ENCODE data around the gene CFAP61. TPM values are rescaled to one million over a fixed set of nuclear protein-coding genes. Genes with fewer than 3 reads are reported as not detected.

The CFAP61 gene
- total and polyA plus RNA-seq, 9 of the 15 experiments (the other 6 are each of a cell fraction or from before 2014, with no cell fraction given), result 0.11 TPM; not detected in 8

- in situ Hi-C loops (cut with MboI) (no loop called here), intact Hi-C loops (cut with micrococcal nuclease) (loop anchor here (10.0 kb wide), 1 partner anchor 562 kb away; no protein-coding TSS in a partner anchor)
- ChIA-PET CTCF (ENCODE audit: low intra/inter-chr PET ratio) (no interaction called here), POLR2A (no interaction called here)
- H3K9me1 ChIP-seq (ENCODE audit: control insufficient read depth, insufficient read depth, low read length), result no peaks in the 10 kb centered on the region
- peaks cover 0 to 9% of the 10 kb centered on the region in 2 experiments; a peak in 2 of 5 replicates for H3K4me1 ChIP-seq (replicated peaks in 1 of 2; ENCODE audit: control insufficient read depth in 2 of 2, insufficient read depth in 2 of 2, low read length in 2 of 2)
- no peaks in the 10 kb centered on the region for H3K36me3 ChIP-seq (ENCODE audit: control insufficient read depth, insufficient read depth, low read length)
- TF ChIP-seq CBX2 (IDR thresholded peaks at IDR 0.05; ENCODE audit: insufficient read depth, low read length, poor library complexity, severe bottlenecking), result peak; percentile 23
- no peak for TF ChIP-seq POLR2B (IDR thresholded peaks at IDR 0.05; ENCODE audit: low read depth, partially characterized antibody)
- no peak overlapping the region for H3K9ac ChIP-seq (ENCODE audit: insufficient read depth in 1 of 2, low read depth in 2 of 2, low read length in 2 of 2)
- no peak overlapping the region for H3K27ac ChIP-seq (ENCODE audit: extremely low read depth, low read depth, low read length)
- no peak for FAIRE-seq
- no peak overlapping the region for H3K4me2 ChIP-seq (ENCODE audit: insufficient read depth, low read length)
- H3K79me2 ChIP-seq (ENCODE audit: control insufficient read depth, insufficient read depth, low read length), result peaks cover 5% of the 10 kb centered on the region
- H4K20me1 ChIP-seq (replicated peaks; ENCODE audit: control insufficient read depth, insufficient read depth, low read length), result no peaks in the 10 kb centered on the region
- no peak for ATAC-seq
- 0% methylated on average over 1 of the region's 2 CpGs for WGBS (ENCODE audit: insufficient coverage, low coverage, missing lambda C conversion rate)
- H3K4me3 ChIP-seq, result no peak overlapping the region
- no peak for DNase-seq (ENCODE audit: extremely low read depth in 1 of 4, low spot score in 3 of 4)
- no peaks in the 10 kb centered on the region for H3K9me3 ChIP-seq (replicated peaks; ENCODE audit: control insufficient read depth, insufficient read depth, low read depth, low read length)
- peaks cover 9 to 11% of the 10 kb centered on the region in 2 experiments; a peak in 3 of 5 replicates for H3K27me3 ChIP-seq (ENCODE audit: control insufficient read depth in 2 of 2, insufficient read depth in 2 of 2, low read length in 2 of 2)
- no peak overlapping the region for H2AFZ ChIP-seq (ENCODE audit: low read depth, low read length)
- BruUV-seq (replicated peaks), result no TSS peak
Measured at GRCh38 chr20:20012541-20012940, 39.8 kb upstream of the CFAP61 start.

GRCh38 chr20:20014659-20015058, 37.7 kb upstream of the CFAP61 start:
- BruUV-seq (replicated peaks), result no TSS peak
- intact Hi-C loops (cut with micrococcal nuclease), result loop anchor here (10.0 kb wide), 1 partner anchor 560 kb away; no protein-coding TSS in a partner anchor

More at GRCh38 chr20:20014659-20015058, 37.7 kb upstream of the CFAP61 start:
- H3K36me3 ChIP-seq (ENCODE audit: control insufficient read depth, insufficient read depth, low read length), result peaks cover 6% of the 10 kb centered on the region; the same call in 2 of the 3 replicates
- H3K9me3 ChIP-seq (replicated peaks; ENCODE audit: control insufficient read depth, insufficient read depth, low read depth, low read length), result no peaks in the 10 kb centered on the region
- no peak overlapping the region for H3K27ac ChIP-seq (ENCODE audit: extremely low read depth, low read depth, low read length)
- H3K9ac ChIP-seq (ENCODE audit: insufficient read depth in 1 of 2, low read depth in 2 of 2, low read length in 2 of 2), result no peak overlapping the region
- H3K9me1 ChIP-seq (ENCODE audit: control insufficient read depth, insufficient read depth, low read length), result no peaks in the 10 kb centered on the region
- no peak for FAIRE-seq
- peaks cover 26% of the 10 kb centered on the region for H3K79me2 ChIP-seq (ENCODE audit: control insufficient read depth, insufficient read depth, low read length)
- H2AFZ ChIP-seq (ENCODE audit: low read depth, low read length), result no peak overlapping the region
- CTCF ChIA-PET (ENCODE audit: low intra/inter-chr PET ratio), result no interaction called here
- POLR2A ChIA-PET, result interaction anchor here (0.8 kb wide), 2 partner anchors 8 to 14 kb away, joined by 3 read pairs; no protein-coding TSS in a partner anchor
- H3K27me3 ChIP-seq (ENCODE audit: control insufficient read depth in 2 of 2, insufficient read depth in 2 of 2, low read length in 2 of 2), result peaks cover 3 to 5% of the 10 kb centered on the region in 2 experiments; a peak in 3 of 5 replicates
- peaks cover 7 to 13% of the 10 kb centered on the region in 2 experiments; a peak in 4 of 5 replicates for H3K4me1 ChIP-seq (replicated peaks in 1 of 2; ENCODE audit: control insufficient read depth in 2 of 2, insufficient read depth in 2 of 2, low read length in 2 of 2)
- no peak for DNase-seq (ENCODE audit: extremely low read depth in 1 of 4, low spot score in 3 of 4)
- 0 out of 2 replicates have a peak, but pooled peaks cover 2% of the 10 kb centered on the region for H4K20me1 ChIP-seq (replicated peaks; ENCODE audit: control insufficient read depth, insufficient read depth, low read length)
- no peak for ATAC-seq
- no peak overlapping the region for H3K4me2 ChIP-seq (ENCODE audit: insufficient read depth, low read length)
- WGBS (ENCODE audit: insufficient coverage, low coverage, missing lambda C conversion rate), result 10% methylated on average over 2 of the region's 2 CpGs
- in situ Hi-C loops (cut with MboI), result no loop called here
- H3K4me3 ChIP-seq, result no peak overlapping the region
- TF ChIP-seq, protein P1, sequence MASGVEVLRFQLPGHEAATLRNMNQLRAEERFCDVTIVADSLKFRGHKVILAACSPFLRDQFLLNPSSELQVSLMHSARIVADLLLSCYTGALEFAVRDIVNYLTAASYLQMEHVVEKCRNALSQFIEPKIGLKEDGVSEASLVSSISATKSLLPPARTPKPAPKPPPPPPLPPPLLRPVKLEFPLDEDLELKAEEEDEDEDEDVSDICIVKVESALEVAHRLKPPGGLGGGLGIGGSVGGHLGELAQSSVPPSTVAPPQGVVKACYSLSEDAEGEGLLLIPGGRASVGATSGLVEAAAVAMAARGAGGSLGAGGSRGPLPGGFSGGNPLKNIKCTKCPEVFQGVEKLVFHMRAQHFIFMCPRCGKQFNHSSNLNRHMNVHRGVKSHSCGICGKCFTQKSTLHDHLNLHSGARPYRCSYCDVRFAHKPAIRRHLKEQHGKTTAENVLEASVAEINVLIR (CRISPR knock-in tag; IDR thresholded peaks at IDR 0.05), result no peak
- TF ChIP-seq KAT8 (IDR thresholded peaks at IDR 0.05; ENCODE audit: low read depth), result no peak
